Neural crest cell (in vitro differentiated cells): ENCODE data around the gene MAL. TPM values are rescaled to one million over a fixed set of nuclear protein-coding genes. Genes with fewer than 3 reads are reported as not detected.

Experiments
- DNase-seq: peaks from one replicate; pipeline ENCODE4 v3.0.0; 2021; ENCODE audit warnings: low read depth, mixed read lengths, low spot score
- H3K27ac Mint-ChIP-seq: one replicate; pipeline ENCODE4 v1.8.0; 2021; ENCODE audit warnings: mild to moderate bottlenecking, mixed read lengths; ENCODE audit not compliant: unreplicated experiment
- H3K27me3 Mint-ChIP-seq: 2 replicates; pipeline ENCODE4 v1.8.0; 2021; ENCODE audit warnings: low read depth, mild to moderate bottlenecking, mixed read lengths
- H3K36me3 Mint-ChIP-seq: 2 replicates; pipeline ENCODE4 v1.8.0; 2021; ENCODE audit warnings: low read depth, mild to moderate bottlenecking, mixed read lengths
- H3K4me1 Mint-ChIP-seq: 2 replicates; pipeline ENCODE4 v1.8.0; 2021; ENCODE audit warnings: mixed read lengths
- H3K4me3 Mint-ChIP-seq: one replicate; pipeline ENCODE4 v1.8.0; 2021; ENCODE audit warnings: mild to moderate bottlenecking, mixed read lengths
- H3K9me3 Mint-ChIP-seq: 2 replicates; pipeline ENCODE4 v1.8.0; 2021; ENCODE audit warnings: mixed read lengths
- CTCF ChIP-seq: fragments of 200-600 bp; sonication (generic); conservative IDR thresholded peaks from 2 replicates; pipeline ENCODE4 v1.5.0; 2021; ENCODE audit warnings: antibody characterized with exemption, mild to moderate bottlenecking
- total RNA-seq: library from RNA; stranded (reverse); gene quantifications from 2 replicates; pipeline ENCODE4 v1.2.1, GENCODE V29; 2021

MAL gene
- total RNA-seq, 1 donor from 2014 or later, result 0.65 TPM

DNA sequence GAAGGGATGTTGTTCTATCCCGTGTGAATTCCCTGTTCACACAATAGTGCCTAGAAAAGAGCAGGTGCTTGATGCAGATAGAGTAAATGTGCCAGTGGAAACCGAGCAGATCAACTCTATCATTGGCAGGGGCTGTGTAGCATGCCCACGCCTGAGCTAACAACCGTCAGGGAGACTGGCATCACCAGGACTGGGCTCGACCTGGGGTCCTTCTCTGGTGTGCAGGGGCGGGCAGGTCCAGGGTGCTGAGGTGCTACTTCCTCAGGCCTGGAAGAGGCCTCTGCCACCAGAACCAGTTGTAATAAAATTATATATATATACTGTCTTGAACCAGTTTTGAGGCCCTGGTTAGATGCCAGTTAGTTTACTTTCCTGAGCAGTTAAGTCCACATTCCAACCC, 11.8 kb upstream of the MAL start:
- no peak for TF ChIP-seq CTCF
- Mint-ChIP-seq H3K4me3 (no peak overlapping the region), H3K4me1 (peaks cover 14% of the 10 kb centered on the region), H3K27me3 (peaks cover 3% of the 10 kb centered on the region), H3K27ac (no peak overlapping the region), H3K9me3 (no peaks in the 10 kb centered on the region), H3K36me3 (no peaks in the 10 kb centered on the region)
- DNase-seq, result no peak

- DNase-seq, result no peak
- TF ChIP-seq CTCF, result no peak
- Mint-ChIP-seq H3K4me3 (no peak overlapping the region), H3K27ac (no peak overlapping the region), H3K27me3 (peaks cover 5% of the 10 kb centered on the region), H3K4me1 (peaks cover 14% of the 10 kb centered on the region), H3K36me3 (no peaks in the 10 kb centered on the region), H3K9me3 (no peaks in the 10 kb centered on the region)
Observed at GRCh38 chr2:95014126-95014708, 11.3 kb upstream of the MAL start.

- peaks cover 12% of the 10 kb centered on the region for H3K27me3 Mint-ChIP-seq
- no peak overlapping the region for H3K4me3 Mint-ChIP-seq
- DNase-seq, result no peak
- H3K9me3 Mint-ChIP-seq, result no peaks in the 10 kb centered on the region
- no peak overlapping the region for H3K27ac Mint-ChIP-seq
- no peak for TF ChIP-seq CTCF
- H3K36me3 Mint-ChIP-seq, result no peaks in the 10 kb centered on the region
- H3K4me1 Mint-ChIP-seq, result peaks cover 6% of the 10 kb centered on the region
Observed at GRCh38 chr2:95015261-95015912, 10.1 kb upstream of the MAL start.

- Mint-ChIP-seq H3K27ac (no peak overlapping the region), H3K4me3 (no peak overlapping the region)
Observed at GRCh38 chr2:95016616-95017015, 8.9 kb upstream of the MAL start.

GRCh38 chr2:95017071-95017501, 8.4 kb upstream of the MAL start:
- H3K4me3 Mint-ChIP-seq, result no peak overlapping the region
- no peak for DNase-seq
- no peaks in the 10 kb centered on the region for H3K9me3 Mint-ChIP-seq
- no peak overlapping the region for H3K27ac Mint-ChIP-seq
- TF ChIP-seq CTCF, result no peak
- H3K36me3 Mint-ChIP-seq, result no peaks in the 10 kb centered on the region
- peaks cover 6% of the 10 kb centered on the region for H3K4me1 Mint-ChIP-seq
- H3K27me3 Mint-ChIP-seq, result peaks cover 27% of the 10 kb centered on the region

More at GRCh38 chr2:95016616-95017015, 8.9 kb upstream of the MAL start:
- Mint-ChIP-seq H3K27me3 (peaks cover 22% of the 10 kb centered on the region), H3K9me3 (no peaks in the 10 kb centered on the region), H3K4me1 (peaks cover 6% of the 10 kb centered on the region), H3K36me3 (no peaks in the 10 kb centered on the region)
- no peak for DNase-seq
- TF ChIP-seq CTCF, result no peak
